SK-N-MC (cell line): ENCODE data around the gene MAX.

Source experiments
- DNase-seq: peaks from one replicate; pipeline ENCODE4 v3.0.0-alpha.2; 2011; ENCODE audit warnings: low read depth, low spot score
- H3K27ac ChIP-seq: fragments of 200-600 bp; sonication (generic); 2 replicates; pipeline ENCODE4 v1.5.1; 2016; ENCODE audit warnings: mixed run types
- H3K36me3 ChIP-seq: fragments of 200-600 bp; sonication (generic); 2 replicates; pipeline ENCODE4 v1.6.1; 2017; ENCODE audit warnings: antibody characterized with exemption, low read length, mixed read lengths; ENCODE audit not compliant: insufficient read depth
- H3K4me3 ChIP-seq: fragments of 200-600 bp; sonication (generic); 2 replicates; pipeline ENCODE4 v1.5.1; 2016
- H3K9ac ChIP-seq: fragments of 200-600 bp; sonication (generic); 2 replicates; pipeline ENCODE4 v1.8.0; 2017; ENCODE audit warnings: mixed run types, mixed read lengths; ENCODE audit not compliant: insufficient read length
- H3K9me3 ChIP-seq: fragments of 200-600 bp; sonication (generic); 2 replicates; pipeline ENCODE4 v1.6.1; 2017; ENCODE audit warnings: low read depth, mild to moderate bottlenecking, antibody characterized with exemption, low read length, moderate library complexity, mixed read lengths
- EZH2 ChIP-seq: fragments of 200-600 bp; sonication (generic); IDR thresholded peaks from one replicate; pipeline ENCODE4 v1.6.1; 2017; ENCODE audit warnings: antibody characterized with exemption
- FOXP2 ChIP-seq: optimal IDR thresholded peaks from 2 replicates; pipeline ENCODE3; 2011; ENCODE audit warnings: mild to moderate bottlenecking, moderate library complexity; ENCODE audit not compliant: insufficient read depth; ENCODE audit errors: extremely low read length, control extremely low read depth
- POLR2AphosphoS5 ChIP-seq: IDR thresholded peaks from 2 replicates; pipeline ENCODE4 v1.6.1; 2012; ENCODE audit warnings: mild to moderate bottlenecking, low read depth, low read length, borderline replicate concordance

MAX gene

GRCh38 chr14:65052832-65053231 lies 49.5 kb downstream of the MAX start:
- DNase-seq, result no peak
- H3K9ac ChIP-seq, result no peak overlapping the region
- TF ChIP-seq EZH2 (no peak), POLR2AphosphoS5 (no peak), FOXP2 (no peak)
- H3K36me3 ChIP-seq, result peaks cover 15% of the 10 kb centered on the region; the same call in 1 of the 2 replicates
- no peak overlapping the region for H3K4me3 ChIP-seq
- no peak overlapping the region for H3K27ac ChIP-seq
- no peaks in the 10 kb centered on the region for H3K9me3 ChIP-seq

- no peak overlapping the region for H3K9ac ChIP-seq
- peaks cover 33% of the 10 kb centered on the region; the same call in 1 of the 2 replicates for H3K36me3 ChIP-seq
- no peak overlapping the region for H3K4me3 ChIP-seq
- H3K9me3 ChIP-seq, result no peaks in the 10 kb centered on the region
- no peak for DNase-seq
- H3K27ac ChIP-seq, result no peak overlapping the region
- no peak for TF ChIP-seq EZH2
- no peak for TF ChIP-seq POLR2AphosphoS5
- no peak for TF ChIP-seq FOXP2
These were observed 56.6 kb downstream of the MAX start for GRCh38 chr14:65045709-65046108.

GRCh38 chr14:65045006-65045405 lies 57.3 kb downstream of the MAX start:
- no peak for DNase-seq
- Histone ChIP-seq H3K36me3 (peaks cover 34% of the 10 kb centered on the region; the same call in 1 of the 2 replicates), H3K27ac (no peak overlapping the region), H3K9ac (no peak overlapping the region), H3K4me3 (no peak overlapping the region), H3K9me3 (no peaks in the 10 kb centered on the region)
- no peak for TF ChIP-seq FOXP2
- no peak for TF ChIP-seq POLR2AphosphoS5
- TF ChIP-seq EZH2, result no peak

GRCh38 chr14:65044596-65044959 lies 57.7 kb downstream of the MAX start:
- Histone ChIP-seq H3K27ac (no peak overlapping the region), H3K36me3 (peaks cover 34% of the 10 kb centered on the region; the same call in 1 of the 2 replicates), H3K9me3 (no peaks in the 10 kb centered on the region), H3K9ac (no peak overlapping the region), H3K4me3 (no peak overlapping the region)
- no peak for TF ChIP-seq POLR2AphosphoS5
- no peak for TF ChIP-seq EZH2
- TF ChIP-seq FOXP2, result no peak
- DNase-seq, result no peak

- no peak for TF ChIP-seq POLR2AphosphoS5
- no peak for TF ChIP-seq EZH2
- TF ChIP-seq FOXP2, result no peak
- DNase-seq, result no peak
- Histone ChIP-seq H3K9ac (no peak overlapping the region), H3K27ac (no peak overlapping the region), H3K9me3 (no peaks in the 10 kb centered on the region), H3K4me3 (no peak overlapping the region), H3K36me3 (peaks cover 34% of the 10 kb centered on the region; the same call in 1 of the 2 replicates)
These were observed 58.3 kb downstream of the MAX start for GRCh38 chr14:65043893-65044595.

- Histone ChIP-seq H3K36me3 (peaks cover 34% of the 10 kb centered on the region; the same call in 1 of the 2 replicates), H3K4me3 (no peak overlapping the region), H3K9ac (no peak overlapping the region), H3K27ac (no peak overlapping the region), H3K9me3 (no peaks in the 10 kb centered on the region)
- TF ChIP-seq EZH2 (no peak), FOXP2 (no peak), POLR2AphosphoS5 (no peak)
- no peak for DNase-seq
These were observed 59.5 kb downstream of the MAX start for GRCh38 chr14:65042731-65043372.

GRCh38 chr14:65042296-65042695 lies 60.0 kb downstream of the MAX start:
- Histone ChIP-seq H3K36me3 (peaks cover 34% of the 10 kb centered on the region; the same call in 1 of the 2 replicates), H3K9ac (no peak overlapping the region), H3K4me3 (no peak overlapping the region), H3K9me3 (no peaks in the 10 kb centered on the region), H3K27ac (no peak overlapping the region)
- no peak for DNase-seq
- TF ChIP-seq EZH2 (no peak), FOXP2 (no peak), POLR2AphosphoS5 (no peak)

GRCh38 chr14:65041434-65041915 lies 60.8 kb downstream of the MAX start:
- Histone ChIP-seq H3K4me3 (no peak overlapping the region), H3K9ac (no peak overlapping the region), H3K9me3 (no peaks in the 10 kb centered on the region), H3K36me3 (peaks cover 34% of the 10 kb centered on the region; the same call in 1 of the 2 replicates), H3K27ac (no peak overlapping the region)
- no peak for DNase-seq
- TF ChIP-seq EZH2 (no peak), FOXP2 (no peak), POLR2AphosphoS5 (no peak)
